Pancreas (tissue), 10 donors: ENCODE data around the gene USP10. TPM values are rescaled to one million over a fixed set of nuclear protein-coding genes. Genes with fewer than 3 reads are reported as not detected.

Experiments
- ATAC-seq, 4 donors: fragments of 200-7000 bp; cut with Tn5 transposase; one replicate each; pipeline versions ENCODE4 v1.8.0 to v1.9.1; 2020; ENCODE audit warnings: mild to moderate bottlenecking in 4 of 4, moderate library complexity in 4 of 4
- DNase-seq, 6 donors: peaks; one replicate each; pipeline ENCODE4 v3.0.0-alpha.2; 2020
- FAIRE-seq: peaks from 2 replicates; lab custom pipeline; 2012; peaks lifted over from hg19 to GRCh38; lab: Jason Lieb, UNC
- H3K27ac ChIP-seq, 4 donors: fragments of 200-600 bp; sonication (generic); 1 replicate in 3 of 4; 2 replicates in 1 of 4; pipeline versions ENCODE4 v1.5.0 to v1.8.0; 2020
- H3K27me3 ChIP-seq, 4 donors: fragments of 200-600 bp; one replicate each; pipeline ENCODE4 v1.8.0; 2021
- H3K36me3 ChIP-seq, 3 donors: fragments of 200-600 bp; sonication (generic) in 1 of 3; one replicate each; pipeline versions ENCODE4 v1.5.0 to v1.8.0; 2020 to 2021
- H3K4me1 ChIP-seq, 3 donors: fragments of 200-600 bp; one replicate each; pipeline ENCODE4 v1.8.0; 2021
- H3K4me3 ChIP-seq, 4 donors: fragments of 200-600 bp; sonication (generic) in 2 of 4; one replicate each; pipeline versions ENCODE4 v1.5.0 to v1.8.0; 2020 to 2021
- H3K9me3 ChIP-seq, 4 donors: fragments of 200-600 bp; one replicate each; pipeline ENCODE4 v1.8.0; 2021
- WGBS, 2 donors: extraction: QIAGEN DNeasy Blood & Tissue Kit; methylation state at CpG; one replicate each; pipeline ENCODE4 v1.1.7; 2013; 5-methylcytosine and 5-hydroxymethylcytosine counted together
- intact Hi-C, 3 donors: fragments of 100-400 bp; cut with DNase I; formaldehyde crosslinking; loops; one replicate each; pipeline versions ENCODE4 v1.11.1 to v1.14.2; 2022
- polyA plus RNA-seq, 2 donors: library from polyadenylated mRNA; stranded (reverse); fragments of 200-250 nt; gene quantifications; one replicate each; pipeline ENCODE4 v1.2.3, GENCODE V29; 2013
- total RNA-seq, 6 donors: library from RNA; stranded (reverse); fragmentation: NEBNext Ultra II Directional in 4 of 6; extraction: Animal tissue kit (Norgen Biotek cat#: 25700) in 4 of 6; gene quantifications; one replicate each; pipeline versions ENCODE4 v1.2.1 to v1.2.4, GENCODE V29; 2021 to 2023
- TF ChIP-seq, protein P1 (sequence below), 4 donors: fragments of 200-600 bp; sonication (generic) in 3 of 4; IDR thresholded peaks; one replicate each; pipeline versions ENCODE4 v1.5.0 to v1.8.0; 2021; ENCODE audit warnings: antibody characterized with exemption in 4 of 4
- donor health status: healthy with polysubstance abuse.
- donor health status: DM: no; HTN: no; CAD: no; lungs with moderate emphysema.
- donor health status: DM: no; HTN: no; CAD: no.
- donor health status: control.
- donor health status: control.
- donor health status: Bipolar disorder and iron deficiency.
- donor health status: DM: yes; HTN: yes; CAD: no.
- donor health status: DM: no; HTN: no; CAD: no.
- donor health status: DM: no; HTN: no; CAD: no.
- donor health status: DM: yes; HTN: yes; CAD: no.

USP10 gene
- total and polyA plus RNA-seq, 8 donors = 11.4 to 40.6 (median 26.9) TPM

DNA sequence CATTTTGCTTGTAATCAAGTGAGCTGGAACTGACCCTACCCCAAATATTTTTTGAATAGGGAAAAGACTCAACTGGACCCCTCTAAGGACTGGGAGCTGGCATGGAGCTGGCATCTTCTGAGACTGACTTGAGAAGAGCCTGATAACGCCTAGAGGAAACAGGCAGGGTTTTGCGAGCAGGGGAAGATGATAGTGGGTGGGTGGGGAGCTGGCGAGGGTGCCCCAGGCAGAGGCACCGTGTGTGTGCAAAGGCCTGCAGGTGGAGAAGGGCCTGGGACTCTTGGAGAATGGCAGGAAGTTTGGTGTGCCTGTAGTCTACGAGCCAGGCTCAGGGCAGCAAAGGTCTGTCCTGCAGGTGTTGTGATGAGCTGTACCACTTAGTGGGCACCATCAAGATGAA, 124.1 kb downstream of the USP10 start:
- H3K4me3 ChIP-seq = no peak overlapping the region
- no peak for FAIRE-seq

DNA sequence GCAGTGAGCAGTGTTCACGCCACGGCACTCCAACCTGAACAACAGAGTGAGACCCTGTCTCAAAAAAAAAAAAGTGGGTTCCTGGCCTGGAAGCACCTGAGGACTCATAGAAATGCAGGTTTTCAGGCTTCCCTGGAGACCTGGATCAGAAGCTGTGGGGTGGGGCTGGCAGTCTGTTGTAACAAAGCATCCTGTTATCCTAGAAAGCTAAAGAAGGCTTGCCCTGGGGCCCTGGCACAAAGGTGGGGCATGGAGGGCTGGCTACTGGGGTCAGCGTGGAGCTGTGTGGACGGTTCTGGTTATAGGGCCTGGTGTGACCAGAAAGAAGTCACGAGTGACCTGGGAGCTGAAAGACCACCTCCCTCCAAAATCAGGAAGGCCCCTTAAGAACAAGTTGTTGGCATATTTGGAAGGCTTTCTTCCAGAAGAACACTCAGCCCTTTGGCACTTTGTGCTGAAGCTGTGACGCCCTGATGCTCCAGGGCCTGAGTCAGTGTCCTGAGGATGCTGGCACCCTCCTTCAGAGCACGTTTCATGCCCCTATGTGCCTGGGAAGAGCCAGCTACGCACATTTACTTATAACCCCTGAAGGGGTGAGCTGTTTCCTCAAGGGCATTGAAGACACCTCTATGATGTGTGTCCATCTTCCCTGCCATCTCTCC, 126.2 kb downstream of the USP10 start:
- H3K9me3 ChIP-seq = no peaks in the 10 kb centered on the region
- no peak overlapping the region for H3K4me3 ChIP-seq
- no peaks in the 10 kb centered on the region for H3K36me3 ChIP-seq
- 78 to 86% methylated on average over 8 of the region's 8 CpGs for WGBS, 2 donors
- H3K4me1 ChIP-seq = no peaks in the 10 kb centered on the region
- FAIRE-seq = no peak
- TF ChIP-seq, protein P1, sequence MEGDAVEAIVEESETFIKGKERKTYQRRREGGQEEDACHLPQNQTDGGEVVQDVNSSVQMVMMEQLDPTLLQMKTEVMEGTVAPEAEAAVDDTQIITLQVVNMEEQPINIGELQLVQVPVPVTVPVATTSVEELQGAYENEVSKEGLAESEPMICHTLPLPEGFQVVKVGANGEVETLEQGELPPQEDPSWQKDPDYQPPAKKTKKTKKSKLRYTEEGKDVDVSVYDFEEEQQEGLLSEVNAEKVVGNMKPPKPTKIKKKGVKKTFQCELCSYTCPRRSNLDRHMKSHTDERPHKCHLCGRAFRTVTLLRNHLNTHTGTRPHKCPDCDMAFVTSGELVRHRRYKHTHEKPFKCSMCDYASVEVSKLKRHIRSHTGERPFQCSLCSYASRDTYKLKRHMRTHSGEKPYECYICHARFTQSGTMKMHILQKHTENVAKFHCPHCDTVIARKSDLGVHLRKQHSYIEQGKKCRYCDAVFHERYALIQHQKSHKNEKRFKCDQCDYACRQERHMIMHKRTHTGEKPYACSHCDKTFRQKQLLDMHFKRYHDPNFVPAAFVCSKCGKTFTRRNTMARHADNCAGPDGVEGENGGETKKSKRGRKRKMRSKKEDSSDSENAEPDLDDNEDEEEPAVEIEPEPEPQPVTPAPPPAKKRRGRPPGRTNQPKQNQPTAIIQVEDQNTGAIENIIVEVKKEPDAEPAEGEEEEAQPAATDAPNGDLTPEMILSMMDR (IDR thresholded peaks at IDR 0.05) = no peak
- no peak for DNase-seq
- ATAC-seq = no peak
- H3K27ac ChIP-seq = no peak overlapping the region
- no peaks in the 10 kb centered on the region for H3K27me3 ChIP-seq
- intact Hi-C loops = no loop called here

More for the DNA sequence above, 124.1 kb downstream of the USP10 start:
- ATAC-seq = no peak
- TF ChIP-seq, protein P1 (IDR thresholded peaks at IDR 0.05) = no peak
- no peaks in the 10 kb centered on the region for H3K4me1 ChIP-seq
- no peak for DNase-seq
- H3K27ac ChIP-seq = no peak overlapping the region
- 39 to 57% methylated on average over 5 of the region's 5 CpGs for WGBS, 2 donors
- intact Hi-C loops = no loop called here
- H3K9me3 ChIP-seq = no peaks in the 10 kb centered on the region
- no peaks in the 10 kb centered on the region for H3K36me3 ChIP-seq
- no peaks in the 10 kb centered on the region for H3K27me3 ChIP-seq

DNA sequence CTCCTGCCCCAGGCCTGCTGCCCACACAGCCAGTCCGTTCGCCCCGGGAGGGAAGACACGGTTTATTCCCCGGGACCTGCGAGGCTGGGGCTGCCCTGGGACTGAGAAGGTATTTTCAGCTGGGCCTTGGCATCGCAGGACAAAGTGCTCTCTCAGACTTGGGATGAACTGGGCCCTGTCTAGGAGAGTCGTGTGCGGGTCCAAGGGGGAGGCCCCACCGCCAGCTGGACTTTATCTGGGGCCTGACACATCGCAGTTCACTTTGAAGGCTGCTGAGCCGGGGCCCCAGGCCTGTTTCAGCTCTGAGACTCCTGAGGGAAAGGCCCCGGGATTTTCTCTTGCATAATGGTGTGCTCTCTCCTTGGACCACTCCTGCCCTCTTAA, 126.8 kb downstream of the USP10 start:
- 79 to 80% methylated on average over 13 of the region's 13 CpGs for WGBS, 2 donors
- Histone ChIP-seq H3K36me3 (no peaks in the 10 kb centered on the region), H3K9me3 (no peaks in the 10 kb centered on the region), H3K27me3 (no peaks in the 10 kb centered on the region), H3K4me1 (no peaks in the 10 kb centered on the region), H3K4me3 (no peak overlapping the region), H3K27ac (no peak overlapping the region)
- TF ChIP-seq, protein P1 (IDR thresholded peaks at IDR 0.05) = no peak
- no peak for DNase-seq
- no peak for FAIRE-seq
- intact Hi-C loops = no loop called here
- peak in 3 of 4 donors; percentile 13 to 39 (median 16) for ATAC-seq

DNA sequence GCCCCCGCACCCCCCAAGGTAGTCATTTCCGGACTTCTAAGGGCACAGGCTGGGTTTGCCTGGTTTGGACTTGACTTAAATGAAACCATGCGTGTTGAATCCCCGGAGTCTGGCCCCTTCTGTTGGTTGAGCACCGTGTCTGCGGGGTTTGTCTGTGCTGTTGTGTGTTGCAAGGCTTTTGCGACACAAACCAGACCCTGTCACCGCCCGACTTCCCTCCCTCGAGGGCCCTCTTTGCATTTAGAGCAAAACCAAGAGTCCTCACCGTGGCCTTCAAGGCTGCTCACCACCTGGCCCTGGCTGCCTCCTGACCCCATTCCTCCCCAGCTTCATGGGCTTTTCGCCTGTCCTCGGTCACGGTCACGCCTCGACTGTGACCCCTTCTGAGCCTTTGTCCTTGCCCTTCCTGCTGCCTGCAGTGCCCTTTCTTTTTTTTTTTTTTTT, 127.4 kb downstream of the USP10 start:
- ATAC-seq (peak in 1 of 4 donors; percentile 19), FAIRE-seq (no peak), DNase-seq (no peak)
- Histone ChIP-seq H3K4me3 (no peak overlapping the region), H3K27ac (no peak overlapping the region), H3K4me1 (no peaks in the 10 kb centered on the region), H3K9me3 (no peaks in the 10 kb centered on the region), H3K27me3 (no peaks in the 10 kb centered on the region), H3K36me3 (no peaks in the 10 kb centered on the region)
- 74 to 84% methylated on average over 16 of the region's 16 CpGs for WGBS, 2 donors
- intact Hi-C loops = no loop called here
- TF ChIP-seq, protein P1 (IDR thresholded peaks at IDR 0.05) = no peak

DNA sequence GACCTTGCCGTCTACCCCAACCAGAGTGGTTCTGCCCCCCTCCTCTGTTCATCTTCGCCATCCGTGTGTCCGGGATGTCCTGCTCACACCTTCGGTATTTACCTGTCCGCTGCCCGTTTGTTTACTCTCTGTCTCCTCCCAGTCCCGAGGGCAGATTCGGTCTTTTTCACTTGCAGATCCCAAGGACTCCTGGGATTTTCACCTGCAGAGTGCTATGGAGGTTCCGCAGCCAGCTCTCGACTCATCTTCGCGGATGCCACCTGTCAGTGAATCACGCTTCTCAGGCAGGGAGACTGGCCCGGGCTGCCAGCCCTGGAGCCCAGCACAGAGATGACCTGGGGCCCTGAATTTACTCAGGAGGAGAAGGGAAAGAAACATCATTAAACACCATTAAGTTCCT, 128.1 kb downstream of the USP10 start:
- Histone ChIP-seq H3K27me3 (no peaks in the 10 kb centered on the region), H3K36me3 (no peaks in the 10 kb centered on the region), H3K9me3 (no peaks in the 10 kb centered on the region), H3K4me1 (no peaks in the 10 kb centered on the region), H3K27ac (no peak overlapping the region), H3K4me3 (no peak overlapping the region)
- intact Hi-C loops = no loop called here
- ATAC-seq = no peak
- 60 to 74% methylated on average over 15 of the region's 15 CpGs for WGBS, 2 donors
- FAIRE-seq = no peak
- DNase-seq = no peak
- TF ChIP-seq, protein P1 (IDR thresholded peaks at IDR 0.05) = no peak
